Right atrium auricular region (tissue), 2 donors: Measurements from ENCODE around the gene LRBA. TPM values are rescaled to one million over a fixed set of nuclear protein-coding genes. Genes with fewer than 3 reads are reported as not detected.

Experiments
- DNase-seq: peaks from one replicate; pipeline ENCODE4 v3.0.0-alpha.2; 2019; ENCODE audit warnings: low spot score
- H3K27ac ChIP-seq, 2 donors: fragments of 200-600 bp; sonication (generic); 1 replicate in 1 of 2; 2 replicates in 1 of 2; pipeline ENCODE4 v1.5.1; 2016 to 2019
- H3K27me3 ChIP-seq, 2 donors: fragments of 200-600 bp; sonication (generic); one replicate each; pipeline versions ENCODE4 v1.5.1 to v1.6.0; 2017 to 2019
- H3K36me3 ChIP-seq: fragments of 200-600 bp; sonication (generic); one replicate; pipeline ENCODE4 v1.5.1; 2016
- H3K4me1 ChIP-seq, 2 donors: fragments of 200-600 bp; sonication (generic); one replicate each; pipeline versions ENCODE4 v1.5.1 to v1.6.0; 2017 to 2019
- H3K4me3 ChIP-seq, 2 donors: fragments of 200-600 bp; sonication (generic); 1 replicate in 1 of 2; 2 replicates in 1 of 2; pipeline ENCODE4 v1.5.1; 2017 to 2019; ENCODE audit warnings: mild to moderate bottlenecking in 1 of 2, moderate library complexity in 1 of 2
- H3K9me3 ChIP-seq, 2 donors: fragments of 200-600 bp; sonication (generic); one replicate each; pipeline ENCODE4 v1.5.1; 2019
- CTCF ChIP-seq, 2 donors: fragments of 200-600 bp; sonication (generic); IDR thresholded peaks; one replicate each; pipeline ENCODE4 v1.5.1; 2019; ENCODE audit warnings: antibody characterized with exemption in 2 of 2
- total RNA-seq, 2 donors: library from RNA; depleted of rRNA; stranded (reverse); fragments of >200 nt; gene quantifications; one replicate each; pipeline ENCODE4 v1.1.0, GENCODE V29; 2016

Gene LRBA
- total RNA-seq, 2 donors from 2014 or later, result 20.8 to 37.7 TPM

- TF ChIP-seq CTCF (IDR thresholded peaks at IDR 0.05), result no peak
- Histone ChIP-seq H3K9me3 (no peaks in the 10 kb centered on the region), H3K4me1 (no peaks in the 10 kb centered on the region), H3K27me3 (no peaks in the 10 kb centered on the region), H3K36me3 (no peaks in the 10 kb centered on the region), H3K4me3 (no peak overlapping the region), H3K27ac (no peak overlapping the region)
- DNase-seq, result no peak
Observed at GRCh38 chr4:150855981-150856510, 159.0 kb downstream of the LRBA start.

GRCh38 chr4:150854600-150854999, 160.5 kb downstream of the LRBA start:
- H3K9me3 ChIP-seq, result no peaks in the 10 kb centered on the region
- no peak overlapping the region for H3K27ac ChIP-seq
- H3K4me1 ChIP-seq, result no peaks in the 10 kb centered on the region
- no peak for TF ChIP-seq CTCF (IDR thresholded peaks at IDR 0.05)
- no peak overlapping the region for H3K4me3 ChIP-seq
- no peaks in the 10 kb centered on the region for H3K27me3 ChIP-seq
- H3K36me3 ChIP-seq, result no peaks in the 10 kb centered on the region
- no peak for DNase-seq

DNA sequence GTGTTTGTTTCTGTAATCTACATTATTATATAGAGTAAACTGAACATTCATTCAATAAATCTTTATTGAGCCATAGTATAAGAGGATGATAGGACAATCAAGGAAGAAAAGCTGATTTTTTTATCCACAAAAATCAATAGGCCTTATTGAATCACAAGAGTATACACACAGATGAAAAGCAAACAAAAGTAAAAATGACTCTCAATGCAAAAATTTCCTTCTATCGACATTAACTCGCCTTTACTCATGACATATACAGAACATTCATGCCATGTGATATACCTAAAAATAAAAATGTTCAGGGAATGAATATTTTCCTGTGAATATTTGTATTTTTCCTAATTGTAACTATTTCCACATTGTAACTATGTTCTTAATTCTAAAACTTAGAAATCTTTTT, 161.2 kb downstream of the LRBA start:
- Histone ChIP-seq H3K4me1 (no peaks in the 10 kb centered on the region), H3K27me3 (no peaks in the 10 kb centered on the region), H3K36me3 (no peaks in the 10 kb centered on the region), H3K27ac (no peak overlapping the region), H3K4me3 (no peak overlapping the region), H3K9me3 (no peaks in the 10 kb centered on the region)
- DNase-seq, result no peak
- no peak for TF ChIP-seq CTCF (IDR thresholded peaks at IDR 0.05)

DNA sequence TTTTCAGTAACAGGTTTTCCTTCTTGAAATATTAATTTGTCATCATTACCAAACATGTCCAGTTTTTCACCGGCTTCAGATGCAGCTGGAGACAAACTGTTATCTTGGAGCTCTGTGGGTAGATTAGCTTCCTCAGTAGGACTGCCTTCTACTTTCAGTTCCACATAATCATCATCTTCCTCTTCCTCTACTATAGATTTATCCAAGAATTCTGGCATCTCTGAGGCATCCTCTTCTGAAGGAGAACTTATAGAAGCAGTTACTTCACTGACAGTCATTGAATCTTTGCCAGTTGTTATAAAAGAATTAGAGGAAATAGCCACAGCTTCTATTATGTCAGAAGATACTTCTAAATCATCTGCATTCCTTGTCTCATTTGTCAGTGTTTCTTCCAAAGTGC, 162.9 kb downstream of the LRBA start:
- no peak for TF ChIP-seq CTCF (IDR thresholded peaks at IDR 0.05)
- H3K27me3 ChIP-seq, result no peaks in the 10 kb centered on the region
- no peaks in the 10 kb centered on the region for H3K9me3 ChIP-seq
- peaks cover 4% of the 10 kb centered on the region for H3K36me3 ChIP-seq
- DNase-seq, result no peak
- H3K4me1 ChIP-seq, result no peaks in the 10 kb centered on the region
- no peak overlapping the region for H3K27ac ChIP-seq
- H3K4me3 ChIP-seq, result no peak overlapping the region

DNA sequence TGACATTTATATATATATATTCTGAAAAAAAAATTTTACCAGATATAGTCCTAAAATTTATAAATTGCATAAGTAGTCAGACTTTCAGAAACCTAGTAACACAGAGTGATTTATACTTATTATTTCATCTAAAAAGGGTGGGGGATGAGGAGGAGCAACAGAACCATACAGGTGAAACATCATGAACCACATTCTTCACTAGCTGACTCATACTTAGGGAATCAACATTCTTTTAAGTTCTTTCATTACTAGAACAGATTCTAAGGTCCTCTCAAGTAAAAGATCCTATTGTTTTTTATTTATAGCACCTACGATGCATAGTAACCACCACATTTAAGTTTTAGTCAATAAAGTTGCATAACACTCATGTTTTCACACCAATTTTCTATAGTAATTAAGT, 166.1 kb downstream of the LRBA start:
- no peak for DNase-seq
- no peak for TF ChIP-seq CTCF (IDR thresholded peaks at IDR 0.05)

GRCh38 chr4:150828159-150828558, 186.9 kb downstream of the LRBA start:
- Histone ChIP-seq H3K4me3 (no peak overlapping the region), H3K27ac (no peak overlapping the region), H3K27me3 (no peaks in the 10 kb centered on the region), H3K36me3 (peaks cover 9% of the 10 kb centered on the region), H3K9me3 (no peaks in the 10 kb centered on the region), H3K4me1 (no peaks in the 10 kb centered on the region)
- no peak for DNase-seq
- no peak for TF ChIP-seq CTCF (IDR thresholded peaks at IDR 0.05)

More for the DNA sequence above, 166.1 kb downstream of the LRBA start:
- H3K36me3 ChIP-seq, result peaks cover 4% of the 10 kb centered on the region
- H3K4me3 ChIP-seq, result no peak overlapping the region
- H3K27me3 ChIP-seq, result no peaks in the 10 kb centered on the region
- H3K4me1 ChIP-seq, result no peaks in the 10 kb centered on the region
- H3K27ac ChIP-seq, result no peak overlapping the region
- H3K9me3 ChIP-seq, result no peaks in the 10 kb centered on the region
